Activated effector memory CD4-positive, alpha-beta T cell treated with anti-CD3 and anti-CD28 coated beads, Interleukin-2, amount 50 U/mL, for 16 hours (primary cell): ENCODE data around the gene STX2.
"Not testable (repeated sequence)": the region's sequence is repeated elsewhere in the genome, so short reads cannot be mapped to it uniquely, and the experiment has no call there.

Experiments used
- DNase-seq: peaks from one replicate; pipeline ENCODE4 v3.0.0-alpha.2; 2020

STX2 gene

GRCh38 chr12:130761537-130762318, 77.3 kb downstream of the STX2 start:
- DNase-seq = peak; percentile 85

- no peak for DNase-seq
These were observed 84.7 kb downstream of the STX2 start for GRCh38 chr12:130754234-130754901.

- no peak for DNase-seq
These were observed 86.3 kb downstream of the STX2 start for GRCh38 chr12:130752692-130753230.

GRCh38 chr12:130752037-130752436, 87.0 kb downstream of the STX2 start:
- not testable (repeated sequence) for DNase-seq

- DNase-seq = no peak
These were observed 90.3 kb downstream of the STX2 start for GRCh38 chr12:130748786-130749185.

- DNase-seq = peak; percentile 87
These were observed 90.9 kb downstream of the STX2 start for GRCh38 chr12:130747867-130748740.

GRCh38 chr12:130746546-130746945, 92.5 kb downstream of the STX2 start:
- peak; percentile 22 for DNase-seq

GRCh38 chr12:130745921-130746320, 93.1 kb downstream of the STX2 start:
- no peak for DNase-seq

- DNase-seq = no peak
These were observed 94.8 kb downstream of the STX2 start for GRCh38 chr12:130744274-130744673.

- DNase-seq = no peak
These were observed 95.4 kb downstream of the STX2 start for GRCh38 chr12:130743606-130744005.

- no peak for DNase-seq
These were observed 95.9 kb downstream of the STX2 start for GRCh38 chr12:130743176-130743575.

- no peak for DNase-seq
These were observed 96.3 kb downstream of the STX2 start for GRCh38 chr12:130742716-130743115.

- DNase-seq = no peak
These were observed 96.9 kb downstream of the STX2 start for GRCh38 chr12:130742112-130742511.
